B cell (primary cell): ENCODE data around the gene CCDC194. TPM values are rescaled to one million over a fixed set of nuclear protein-coding genes. Genes with fewer than 3 reads are reported as not detected.

Experiments used
- ATAC-seq: fragments of 200-7000 bp; cut with Tn5 transposase; one replicate; pipeline ENCODE4 v1.10.0; 2021; ENCODE audit warnings: low read depth, mild to moderate bottlenecking, moderate number of reproducible peaks, moderate library complexity
- CTCF ChIA-PET: fragments of 350-600 bp; sonication (Branson Sonifier 250); formaldehyde crosslinking; loops from one replicate; lab custom pipeline; 2021; ENCODE audit warnings: antibody characterized with exemption, inconsistent platforms; lab: Charles Lee
- POLR2A ChIA-PET: fragments of 350-600 bp; sonication (Branson Sonifier 250); formaldehyde crosslinking; loops from one replicate; lab custom pipeline; 2021; ENCODE audit warnings: antibody characterized with exemption; lab: Charles Lee
- DNase-seq: peaks from one replicate; pipeline ENCODE4 v3.0.0; 2013
- H2AFZ ChIP-seq: 2 replicates; pipeline ENCODE4 v1.6.1; 2012; ENCODE audit warnings: mild to moderate bottlenecking, low read depth, low read length; ENCODE audit not compliant: insufficient read depth, poor library complexity, severe bottlenecking
- H3K27ac ChIP-seq, 2 donors: 1 replicate in 1 of 2; 2 replicates in 1 of 2; pipeline ENCODE4 v1.5.1; 2012 to 2013; ENCODE audit warnings: low read length in 2 of 2, mild to moderate bottlenecking in 2 of 2, moderate library complexity in 1 of 2
- H3K27me3 ChIP-seq, 4 experiments: fragments of 200-600 bp in 1 of 4; sonication (generic) in 1 of 4; replicated peaks in 1 of 4; 1 replicate in 2 of 4; 2 replicates in 2 of 4; pipeline versions ENCODE4 v1.6.1 to v1.7.0; 2013 to 2016; ENCODE audit warnings: low read length in 3 of 4, mild to moderate bottlenecking in 2 of 4, mixed read lengths in 1 of 4, moderate library complexity in 1 of 4; ENCODE audit not compliant: insufficient read depth in 4 of 4, control insufficient read depth in 3 of 4; ENCODE audit errors: control extremely low read depth in 1 of 4
- H3K36me3 ChIP-seq, 2 experiments: replicated peaks in 1 of 2; 1 replicate in 1 of 2; 2 replicates in 1 of 2; pipeline versions ENCODE4 v1.6.1 to v1.7.1; 2013; ENCODE audit warnings: low read length in 1 of 2; ENCODE audit not compliant: insufficient read depth in 2 of 2, control insufficient read depth in 1 of 2; ENCODE audit errors: control extremely low read depth in 1 of 2, extremely low read depth in 1 of 2
- H3K4me1 ChIP-seq, 2 donors: fragments of 200-600 bp in 1 of 2; sonication (generic) in 1 of 2; 1 replicate in 1 of 2; 2 replicates in 1 of 2; pipeline versions ENCODE4 v1.5.1 to v1.6.1; 2013 to 2017; ENCODE audit warnings: low read length in 2 of 2; ENCODE audit not compliant: control insufficient read depth in 2 of 2, insufficient read depth in 2 of 2
- H3K4me2 ChIP-seq: replicated peaks from 2 replicates; pipeline ENCODE3; 2012; ENCODE audit warnings: mild to moderate bottlenecking, low read depth, low read length; ENCODE audit not compliant: poor library complexity, severe bottlenecking
- H3K4me3 ChIP-seq, 5 experiments: fragments of 200-600 bp in 1 of 5; sonication (generic) in 1 of 5; 1 replicate in 3 of 5; 2 replicates in 2 of 5; pipeline versions ENCODE4 v1.5.1 to v1.7.0; 2011 to 2016; ENCODE audit warnings: low read length in 4 of 5, mild to moderate bottlenecking in 4 of 5, low read depth in 2 of 5, control low read depth in 1 of 5, moderate library complexity in 1 of 5; ENCODE audit not compliant: insufficient read depth in 1 of 5; ENCODE audit errors: control extremely low read depth in 1 of 5, extremely low read depth in 1 of 5
- H3K79me2 ChIP-seq: fragments of 200-600 bp; sonication (generic); one replicate; pipeline ENCODE4 v1.6.0; 2016; ENCODE audit warnings: low read length; ENCODE audit not compliant: control insufficient read depth, insufficient read depth
- H3K9ac ChIP-seq: fragments of 200-600 bp; sonication (generic); 2 replicates; pipeline ENCODE4 v1.6.1; 2017; ENCODE audit warnings: mild to moderate bottlenecking, low read length, moderate library complexity
- H3K9me3 ChIP-seq, 3 donors: one replicate each; pipeline versions ENCODE4 v1.6.1 to v1.7.1; 2013; ENCODE audit warnings: low read length in 2 of 3; ENCODE audit not compliant: control insufficient read depth in 2 of 3, insufficient read depth in 1 of 3; ENCODE audit errors: control extremely low read depth in 1 of 3
- H4K20me1 ChIP-seq: 2 replicates; pipeline ENCODE4 v1.6.0; 2012; ENCODE audit warnings: mild to moderate bottlenecking, low read length; ENCODE audit not compliant: insufficient read depth, control insufficient read depth, poor library complexity, severe bottlenecking
- H3K27ac Mint-ChIP-seq: one replicate; pipeline ENCODE4 v1.8.0; 2021; ENCODE audit warnings: mixed read lengths
- H3K27me3 Mint-ChIP-seq: one replicate; pipeline ENCODE4 v1.8.0; 2021; ENCODE audit warnings: mixed read lengths
- H3K4me1 Mint-ChIP-seq: one replicate; pipeline ENCODE4 v1.8.0; 2021; ENCODE audit warnings: mixed read lengths
- H3K4me3 Mint-ChIP-seq: one replicate; pipeline ENCODE4 v1.8.0; 2021; ENCODE audit warnings: mixed read lengths
- H3K9me3 Mint-ChIP-seq: one replicate; pipeline ENCODE4 v1.8.0; 2022; ENCODE audit warnings: mixed read lengths; ENCODE audit not compliant: insufficient read depth
- CTCF ChIP-seq: fragments of 200-600 bp; IDR thresholded peaks from one replicate; pipeline ENCODE4 v1.8.0; 2022; ENCODE audit warnings: antibody characterized with exemption, mild to moderate bottlenecking
- EZH2 ChIP-seq: IDR thresholded peaks from 2 replicates; pipeline ENCODE4 v1.6.1; 2012; ENCODE audit warnings: borderline replicate concordance, low read depth, mild to moderate bottlenecking, moderate library complexity, low read length; ENCODE audit not compliant: insufficient read depth, poor library complexity, severe bottlenecking
- WGBS: methylation state at CpG from one replicate; pipeline ENCODE4 v1.1.5; 2013; ENCODE audit warnings: missing lambda C conversion rate; ENCODE audit not compliant: insufficient coverage; 5-methylcytosine and 5-hydroxymethylcytosine counted together
- intact Hi-C: fragments of 100-400 bp; cut with micrococcal nuclease; formaldehyde crosslinking; loops from one replicate; pipeline ENCODE4 v1.10.0; 2022
- polyA plus RNA-seq: library from polyadenylated mRNA; depleted of rRNA; stranded (reverse); fragments of >200 nt; gene quantifications from 2 replicates; pipeline ENCODE4 v1.2.3, GENCODE V29; 2012
- total RNA-seq, 2 donors: library from RNA; stranded (reverse); fragments of 120-200 nt in 1 of 2; gene quantifications; 1 replicate in 1 of 2; 2 replicates in 1 of 2; pipeline versions ENCODE4 v1.2.3 to v1.2.4, GENCODE V29; 2013 to 2022

Gene CCDC194
- total and polyA plus RNA-seq, 2 donors (not counting 1 experiment from before 2014, with no cell fraction given): 1.4 to 3.4 TPM

GRCh38 chr19:17406046-17406886, 12.3 kb upstream of the CCDC194 start:
- H3K4me3 ChIP-seq: peak overlapping the region; percentile 62 to 95 (median 75)
- peak; percentile 3 for ATAC-seq
- H3K4me1 ChIP-seq: peaks cover 26 to 45% of the 10 kb centered on the region in 2 donors
- H4K20me1 ChIP-seq: peaks cover 24% of the 10 kb centered on the region
- peak overlapping the region; percentile 72 to 86 for H3K27ac ChIP-seq
- POLR2A ChIA-PET: interaction anchor here (0.6 to 1.7 kb wide), 7 partner anchors 13 to 719 kb away, joined by 3 to 10 read pairs (median 4); partner anchors contain the start of genes DDA1, MVB12A and SLC27A1
- H3K9me3 ChIP-seq: no peaks in the 10 kb centered on the region
- H3K79me2 ChIP-seq: peaks cover 51% of the 10 kb centered on the region
- peak overlapping the region; percentile 85 for H3K4me3 Mint-ChIP-seq
- WGBS: 2% methylated on average over 7 of the region's 10 CpGs
- intact Hi-C loops: loop anchor here (10.0 kb wide), 1 partner anchor 149 kb away; the partner anchor contains the start of gene COLGALT1
- H3K9me3 Mint-ChIP-seq: no peaks in the 10 kb centered on the region
- CTCF ChIA-PET: interaction anchor here (0.9 to 2.5 kb wide), 6 partner anchors 11 to 59 kb away, joined by 3 to 10 read pairs (median 7); partner anchors contain the start of gene MVB12A
- no peak for TF ChIP-seq EZH2
- TF ChIP-seq CTCF: no peak
- no peaks in the 10 kb centered on the region for H3K27me3 Mint-ChIP-seq
- H3K4me2 ChIP-seq: peak overlapping the region; percentile 98
- H3K27me3 ChIP-seq: no peaks in the 10 kb centered on the region
- H3K36me3 ChIP-seq: peaks cover 0 to 11% of the 10 kb centered on the region in 2 experiments
- peak; percentile 23 for DNase-seq
- peak overlapping the region; percentile 86 for H3K27ac Mint-ChIP-seq
- H3K9ac ChIP-seq: peak overlapping the region; percentile 93
- peak overlapping the region; percentile 88 for H2AFZ ChIP-seq
- H3K4me1 Mint-ChIP-seq: peaks cover 42% of the 10 kb centered on the region
